Calu3 (cell line): ENCODE results near the gene ZNF296. TPM values are rescaled to one million over a fixed set of nuclear protein-coding genes. Genes with fewer than 3 reads are reported as not detected.

Experiments
- BruUV-seq: library from RNA; stranded (reverse); fragments of 400-500 nt; replicated peaks from 2 replicates; lab custom pipeline; 2021; lab: Mats Ljungman, UMichigan
- CTCF ChIA-PET: fragments of 300-600 bp; sonication (Branson Sonifier 250); formaldehyde crosslinking; loops from one replicate; lab custom pipeline; 2022; ENCODE audit warnings: antibody characterized with exemption; lab: Charles Lee
- DNase-seq: peaks from one replicate; pipeline ENCODE4 v3.0.0; 2022
- H3K27ac Mint-ChIP-seq: one replicate; pipeline ENCODE4 v1.8.0; 2022; ENCODE audit warnings: mixed read lengths; ENCODE audit not compliant: unreplicated experiment
- H3K27me3 Mint-ChIP-seq: one replicate; pipeline ENCODE4 v1.8.0; 2022; ENCODE audit warnings: mixed read lengths; ENCODE audit not compliant: unreplicated experiment
- H3K36me3 Mint-ChIP-seq: one replicate; pipeline ENCODE4 v1.8.0; 2022; ENCODE audit warnings: mild to moderate bottlenecking, moderate library complexity, mixed read lengths; ENCODE audit not compliant: insufficient read depth, unreplicated experiment
- H3K4me1 Mint-ChIP-seq: one replicate; pipeline ENCODE4 v1.8.0; 2022; ENCODE audit warnings: mild to moderate bottlenecking, low read depth, mixed read lengths; ENCODE audit not compliant: unreplicated experiment
- H3K4me3 Mint-ChIP-seq: one replicate; pipeline ENCODE4 v1.8.0; 2022; ENCODE audit warnings: mild to moderate bottlenecking, low read depth, moderate library complexity, mixed read lengths; ENCODE audit not compliant: unreplicated experiment
- H3K9me3 Mint-ChIP-seq: one replicate; pipeline ENCODE4 v1.8.0; 2022; ENCODE audit warnings: low read depth, mixed read lengths; ENCODE audit not compliant: unreplicated experiment
- CTCF ChIP-seq: fragments of 200-600 bp; IDR thresholded peaks from one replicate; pipeline ENCODE4 v1.8.0; 2022; ENCODE audit warnings: antibody characterized with exemption; ENCODE audit not compliant: unreplicated experiment
- intact Hi-C: fragments of 100-400 bp; cut with micrococcal nuclease; formaldehyde crosslinking; loops from one replicate; pipeline ENCODE4 v1.10.0; 2022; ENCODE audit not compliant: unreplicated experiment
- total RNA-seq: library from RNA; stranded (reverse); gene quantifications from 2 replicates; pipeline ENCODE4 v1.2.3, GENCODE V29; 2022

ZNF296 gene
- total RNA-seq, 1 experiment from 2014 or later: 5.3 TPM

DNA sequence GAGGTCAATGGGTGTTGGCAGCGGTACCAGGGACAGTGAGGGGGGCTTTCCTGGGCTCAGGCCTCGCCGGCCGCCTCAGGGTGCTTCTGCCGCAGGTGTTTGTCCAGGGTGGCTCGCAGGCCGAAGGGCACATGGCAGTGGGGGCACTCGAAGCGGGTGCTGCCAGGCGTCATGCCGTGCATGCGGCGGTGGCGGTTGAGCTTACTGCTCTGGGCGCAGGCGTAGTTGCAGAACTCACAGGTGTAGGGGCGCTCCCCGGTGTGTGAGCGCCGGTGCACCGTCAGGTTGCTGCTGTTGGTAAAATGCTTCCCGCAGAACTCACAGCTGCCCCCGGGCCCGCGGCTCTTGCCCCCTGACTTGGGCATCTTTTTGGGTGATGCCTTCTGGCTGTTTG is 4.7 kb downstream of the ZNF296 start:
- no peaks in the 10 kb centered on the region for H3K9me3 Mint-ChIP-seq
- intact Hi-C loops: no loop called here
- DNase-seq: no peak
- no TSS peak for BruUV-seq
- no peak overlapping the region for H3K27ac Mint-ChIP-seq
- CTCF ChIA-PET: no interaction called here
- peaks cover 3% of the 10 kb centered on the region for H3K4me1 Mint-ChIP-seq
- no peak overlapping the region for H3K4me3 Mint-ChIP-seq
- H3K27me3 Mint-ChIP-seq: no peaks in the 10 kb centered on the region
- TF ChIP-seq CTCF: no peak
- peaks cover 76% of the 10 kb centered on the region for H3K36me3 Mint-ChIP-seq

DNA sequence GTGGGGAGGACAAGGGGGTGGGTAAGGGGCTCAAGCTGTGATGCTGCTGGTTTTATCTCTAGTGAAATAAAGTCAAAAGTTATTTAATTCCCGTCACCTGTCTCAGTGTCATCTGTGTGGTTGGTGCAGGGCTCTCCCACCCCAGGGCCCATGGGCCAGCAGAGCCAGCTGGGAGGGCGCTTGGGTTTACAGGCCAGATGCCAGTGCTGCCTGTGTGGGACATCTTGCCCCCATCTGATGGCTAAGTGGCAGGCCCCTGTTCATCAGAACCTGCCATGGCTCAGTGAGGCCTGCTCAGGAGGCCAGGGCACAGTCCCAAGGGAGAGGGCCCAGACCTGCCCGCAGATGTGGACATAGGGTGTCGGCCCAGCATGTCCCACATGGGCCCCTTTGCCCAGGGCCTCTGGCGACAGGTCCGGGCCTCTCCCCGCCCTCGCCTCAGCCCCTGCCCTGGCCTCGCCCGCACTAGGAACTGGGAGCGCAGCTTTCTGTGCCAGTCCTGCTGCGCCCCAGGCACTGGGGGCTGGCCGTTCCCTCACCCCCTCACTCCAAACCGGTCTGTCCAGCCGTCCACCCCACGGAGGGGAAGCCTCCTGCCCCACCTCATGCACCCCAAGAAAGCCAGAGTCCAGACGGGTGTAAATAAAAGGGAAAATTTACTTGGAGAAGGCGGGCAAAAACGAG is 5.3 kb downstream of the ZNF296 start:
- no peaks in the 10 kb centered on the region for H3K27me3 Mint-ChIP-seq
- H3K27ac Mint-ChIP-seq: no peak overlapping the region
- DNase-seq: no peak
- H3K4me1 Mint-ChIP-seq: no peaks in the 10 kb centered on the region
- H3K36me3 Mint-ChIP-seq: peaks cover 72% of the 10 kb centered on the region
- intact Hi-C loops: no loop called here
- CTCF ChIA-PET: no interaction called here
- no peaks in the 10 kb centered on the region for H3K9me3 Mint-ChIP-seq
- BruUV-seq: no TSS peak
- H3K4me3 Mint-ChIP-seq: no peak overlapping the region
- no peak for TF ChIP-seq CTCF

GRCh38 chr19:45070214-45070613 is 6.1 kb downstream of the ZNF296 start:
- intact Hi-C loops: no loop called here
- Mint-ChIP-seq H3K9me3 (no peaks in the 10 kb centered on the region), H3K27ac (no peak overlapping the region), H3K4me3 (no peak overlapping the region), H3K4me1 (no peaks in the 10 kb centered on the region), H3K36me3 (peaks cover 72% of the 10 kb centered on the region), H3K27me3 (no peaks in the 10 kb centered on the region)
- CTCF ChIA-PET: no interaction called here
- TF ChIP-seq CTCF: no peak
- DNase-seq: no peak
- BruUV-seq: no TSS peak

DNA sequence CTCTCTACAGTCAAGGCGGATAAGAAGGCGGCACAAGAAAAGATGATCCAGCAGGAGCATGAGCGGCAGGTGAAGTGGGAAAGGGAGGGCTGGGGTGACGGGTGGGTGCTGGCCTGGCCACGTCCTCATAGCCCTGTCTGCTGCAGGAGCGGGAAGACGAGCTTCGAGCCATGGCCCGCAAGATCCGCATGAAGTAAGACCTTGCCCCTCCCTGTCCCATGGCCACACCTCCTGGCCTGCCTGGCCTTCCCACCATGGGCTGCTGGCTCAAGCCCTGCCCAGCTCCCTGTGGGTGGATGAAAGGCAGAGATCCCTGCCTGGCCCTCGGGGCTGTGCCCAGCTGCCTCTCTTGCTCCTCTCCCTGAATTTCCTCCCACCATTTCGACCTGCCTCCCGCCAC is 7.2 kb downstream of the ZNF296 start:
- BruUV-seq: no TSS peak
- Mint-ChIP-seq H3K36me3 (peaks cover 75% of the 10 kb centered on the region), H3K9me3 (no peaks in the 10 kb centered on the region), H3K27ac (no peak overlapping the region), H3K4me1 (no peaks in the 10 kb centered on the region), H3K27me3 (no peaks in the 10 kb centered on the region), H3K4me3 (no peak overlapping the region)
- CTCF ChIA-PET: interaction anchor here (0.8 kb wide), 1 partner anchor 143 kb away, joined by 5 read pairs; no protein-coding TSS in a partner anchor
- no peak for DNase-seq
- intact Hi-C loops: no loop called here
- TF ChIP-seq CTCF: no peak
